ENCODE results near the gene ZCCHC8.

- no peak for TF ChIP-seq CTCF (IDR thresholded peaks at IDR 0.05)
- TF ChIP-seq POLR2AphosphoS5 (IDR thresholded peaks at IDR 0.05) = no peak
- TF ChIP-seq POLR2A (IDR thresholded peaks at IDR 0.05) = no peak
- TF ChIP-seq EP300 (IDR thresholded peaks at IDR 0.05) = no peak
These were observed 40.7 kb downstream of the ZCCHC8 start for GRCh38 chr12:122460061-122460460.

Data from stomach (tissue), 4 donors.